OCI-LY1 (cell line): ENCODE results near the gene FNDC11.

Experiments
- H2AFZ ChIP-seq: fragments of 200-600 bp; sonication (generic), shearing (Covaris generic); 2 replicates; pipeline ENCODE4 v1.6.0; 2014; ENCODE audit warnings: antibody characterized with exemption, mild to moderate bottlenecking, low read length
- H3F3A ChIP-seq: fragments of 200-600 bp; sonication (generic), shearing (Covaris generic); 2 replicates; pipeline ENCODE4 v1.6.0; 2014; ENCODE audit warnings: mild to moderate bottlenecking, antibody characterized with exemption, low read length, moderate library complexity; ENCODE audit not compliant: insufficient read depth
- H3K27ac ChIP-seq: fragments of 200-600 bp; sonication (generic); 2 replicates; pipeline ENCODE4 v1.5.1; 2014; ENCODE audit warnings: low read length, mixed run types, mild to moderate bottlenecking, low read depth; ENCODE audit not compliant: poor library complexity, severe bottlenecking
- H3K27me3 ChIP-seq: fragments of 200-600 bp; sonication (generic); 2 replicates; pipeline ENCODE4 v1.6.0; 2014; ENCODE audit warnings: antibody characterized with exemption, mild to moderate bottlenecking, low read length, moderate library complexity; ENCODE audit not compliant: insufficient read depth
- H3K36me3 ChIP-seq: fragments of 200-600 bp; sonication (generic); 2 replicates; pipeline ENCODE4 v1.6.1; 2014; ENCODE audit warnings: mild to moderate bottlenecking, antibody characterized with exemption, low read length, moderate library complexity, mixed read lengths; ENCODE audit not compliant: insufficient read depth
- H3K4me1 ChIP-seq: fragments of 200-600 bp; sonication (generic); 2 replicates; pipeline ENCODE4 v1.5.1; 2014; ENCODE audit warnings: mild to moderate bottlenecking, low read length, moderate library complexity; ENCODE audit not compliant: insufficient read depth, severe bottlenecking
- H3K4me2 ChIP-seq: fragments of 200-600 bp; sonication (generic), shearing (Covaris generic); 2 replicates; pipeline ENCODE4 v1.6.1; 2014; ENCODE audit warnings: low read length
- H3K4me3 ChIP-seq: fragments of 200-600 bp; sonication (generic); 2 replicates; pipeline ENCODE4 v1.5.1; 2014; ENCODE audit warnings: low read length, low read depth, mild to moderate bottlenecking, mixed read lengths; ENCODE audit not compliant: poor library complexity, severe bottlenecking
- H3K79me2 ChIP-seq: fragments of 200-600 bp; shearing (Covaris generic); 2 replicates; pipeline ENCODE4 v1.6.1; 2016; ENCODE audit warnings: mixed run types, low read length, mixed read lengths; ENCODE audit not compliant: insufficient read depth
- H3K9ac ChIP-seq: fragments of 200-600 bp; sonication (generic), shearing (Covaris generic); 2 replicates; pipeline ENCODE4 v1.6.1; 2014; ENCODE audit warnings: mild to moderate bottlenecking, low read length, mixed read lengths
- H3K9me2 ChIP-seq: fragments of 200-600 bp; sonication (generic), shearing (Covaris generic); 2 replicates; pipeline ENCODE4 v1.6.1; 2014; ENCODE audit warnings: low read depth, mild to moderate bottlenecking, low read length, mixed read lengths
- H3K9me3 ChIP-seq: fragments of 200-600 bp; shearing (Covaris generic); 2 replicates; pipeline ENCODE4 v1.6.1; 2014; ENCODE audit warnings: low read length, mixed read lengths
- H4K20me1 ChIP-seq: fragments of 200-600 bp; sonication (generic), shearing (Covaris generic); 2 replicates; pipeline ENCODE4 v1.6.0; 2016; ENCODE audit warnings: mild to moderate bottlenecking, low read length; ENCODE audit not compliant: insufficient read depth
- EZH2 ChIP-seq: fragments of 200-600 bp; sonication (generic), shearing (Covaris generic); IDR thresholded peaks from 2 replicates; pipeline ENCODE4 v1.8.0; 2017; ENCODE audit warnings: borderline replicate concordance, mixed run types, mild to moderate bottlenecking, antibody characterized with exemption, low read length, moderate library complexity, mixed read lengths
- TF ChIP-seq, protein P1 (sequence below): fragments of 200-600 bp; sonication (generic), shearing (Covaris generic); IDR thresholded peaks from 2 replicates; pipeline ENCODE4 v1.5.1; 2017; ENCODE audit warnings: mild to moderate bottlenecking, antibody characterized with exemption, low read length, moderate library complexity, mixed read lengths

Gene FNDC11

DNA sequence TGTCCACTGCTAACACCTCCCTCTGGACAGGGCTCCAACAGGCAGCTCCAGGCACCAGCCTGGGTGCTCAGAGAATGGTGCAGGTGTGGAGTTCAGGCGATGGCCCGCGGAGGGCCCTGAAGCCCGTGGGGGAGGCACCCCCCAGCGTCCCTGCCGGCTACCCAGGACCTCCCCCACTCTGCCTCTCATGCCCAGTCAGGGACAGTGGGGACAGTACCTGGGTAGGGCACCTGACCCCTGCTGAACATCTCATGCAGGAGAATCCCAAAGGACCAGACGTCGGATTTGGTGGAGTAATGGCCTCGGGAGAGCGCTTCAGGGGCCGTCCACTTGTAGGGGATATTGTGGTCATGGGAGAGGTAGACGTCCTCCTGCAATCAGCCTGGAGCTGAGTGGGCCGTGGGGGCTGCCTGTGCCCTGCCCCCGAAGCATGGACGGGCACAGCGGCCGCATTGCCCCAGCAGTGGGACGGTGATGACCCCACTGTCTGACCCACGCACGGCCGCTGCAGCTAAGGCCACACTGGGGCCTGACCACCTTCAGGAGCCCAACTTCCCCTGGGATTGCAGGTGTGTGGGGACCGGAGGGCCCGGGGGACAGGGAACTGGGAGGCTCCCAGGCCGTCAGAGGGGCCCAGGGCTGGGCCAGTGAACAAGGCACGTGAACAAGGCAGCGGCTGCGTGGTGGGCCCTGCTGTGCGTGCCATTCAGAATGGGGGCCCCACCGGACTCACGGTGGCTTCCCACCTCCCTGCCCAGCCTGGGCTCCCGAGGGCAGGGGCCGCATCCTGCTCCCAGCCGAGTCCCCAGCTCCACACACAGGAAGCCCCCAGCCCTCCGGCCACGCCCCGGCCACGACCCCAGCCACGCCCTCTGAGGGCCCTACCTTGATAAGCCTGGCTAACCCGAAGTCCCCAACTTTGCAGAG is 23.8 kb upstream of the FNDC11 start:
- Histone ChIP-seq H3K4me1 (no peaks in the 10 kb centered on the region), H3K36me3 (no peaks in the 10 kb centered on the region), H3K4me2 (no peak overlapping the region), H3K27ac (no peak overlapping the region), H3K9me3 (no peaks in the 10 kb centered on the region), H3K79me2 (no peaks in the 10 kb centered on the region), H3K4me3 (no peak overlapping the region), H3K27me3 (peaks cover 11% of the 10 kb centered on the region; the same call in 1 of the 2 replicates), H4K20me1 (no peaks in the 10 kb centered on the region), H3F3A (no peaks in the 10 kb centered on the region), H3K9me2 (no peaks in the 10 kb centered on the region), H3K9ac (no peak overlapping the region), H2AFZ (no peak overlapping the region)
- TF ChIP-seq, protein P1, sequence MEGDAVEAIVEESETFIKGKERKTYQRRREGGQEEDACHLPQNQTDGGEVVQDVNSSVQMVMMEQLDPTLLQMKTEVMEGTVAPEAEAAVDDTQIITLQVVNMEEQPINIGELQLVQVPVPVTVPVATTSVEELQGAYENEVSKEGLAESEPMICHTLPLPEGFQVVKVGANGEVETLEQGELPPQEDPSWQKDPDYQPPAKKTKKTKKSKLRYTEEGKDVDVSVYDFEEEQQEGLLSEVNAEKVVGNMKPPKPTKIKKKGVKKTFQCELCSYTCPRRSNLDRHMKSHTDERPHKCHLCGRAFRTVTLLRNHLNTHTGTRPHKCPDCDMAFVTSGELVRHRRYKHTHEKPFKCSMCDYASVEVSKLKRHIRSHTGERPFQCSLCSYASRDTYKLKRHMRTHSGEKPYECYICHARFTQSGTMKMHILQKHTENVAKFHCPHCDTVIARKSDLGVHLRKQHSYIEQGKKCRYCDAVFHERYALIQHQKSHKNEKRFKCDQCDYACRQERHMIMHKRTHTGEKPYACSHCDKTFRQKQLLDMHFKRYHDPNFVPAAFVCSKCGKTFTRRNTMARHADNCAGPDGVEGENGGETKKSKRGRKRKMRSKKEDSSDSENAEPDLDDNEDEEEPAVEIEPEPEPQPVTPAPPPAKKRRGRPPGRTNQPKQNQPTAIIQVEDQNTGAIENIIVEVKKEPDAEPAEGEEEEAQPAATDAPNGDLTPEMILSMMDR: no peak
- TF ChIP-seq EZH2: no peak

DNA sequence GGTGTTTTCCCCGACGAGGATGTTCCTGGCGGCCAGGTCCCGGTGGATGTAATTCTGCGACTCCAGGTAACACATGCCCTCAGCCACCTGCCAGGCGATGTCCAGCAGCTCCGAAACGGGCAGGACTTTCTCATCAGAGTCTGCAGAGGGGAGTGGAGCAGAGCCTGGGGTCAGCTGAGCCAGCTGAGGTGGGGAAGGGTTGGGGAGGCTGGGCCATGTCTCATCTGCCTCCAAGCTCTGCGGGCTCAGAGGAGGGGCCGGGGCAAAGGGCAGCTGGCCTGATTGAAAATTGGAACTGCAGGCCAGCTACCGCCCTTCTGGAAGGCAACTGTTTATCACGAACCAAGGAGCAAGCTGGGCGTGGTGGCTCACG is 23.2 kb upstream of the FNDC11 start:
- no peaks in the 10 kb centered on the region for H3K9me3 ChIP-seq
- H3K79me2 ChIP-seq: no peaks in the 10 kb centered on the region
- H3K36me3 ChIP-seq: no peaks in the 10 kb centered on the region
- H3K4me1 ChIP-seq: no peaks in the 10 kb centered on the region
- no peak overlapping the region for H3K4me2 ChIP-seq
- TF ChIP-seq, protein P1: no peak
- no peak for TF ChIP-seq EZH2
- H2AFZ ChIP-seq: no peak overlapping the region
- no peaks in the 10 kb centered on the region for H3K9me2 ChIP-seq
- no peak overlapping the region for H3K9ac ChIP-seq
- peaks cover 12% of the 10 kb centered on the region; the same call in 1 of the 2 replicates for H3K27me3 ChIP-seq
- H3K4me3 ChIP-seq: no peak overlapping the region
- H4K20me1 ChIP-seq: no peaks in the 10 kb centered on the region
- no peaks in the 10 kb centered on the region for H3F3A ChIP-seq
- no peak overlapping the region for H3K27ac ChIP-seq

DNA sequence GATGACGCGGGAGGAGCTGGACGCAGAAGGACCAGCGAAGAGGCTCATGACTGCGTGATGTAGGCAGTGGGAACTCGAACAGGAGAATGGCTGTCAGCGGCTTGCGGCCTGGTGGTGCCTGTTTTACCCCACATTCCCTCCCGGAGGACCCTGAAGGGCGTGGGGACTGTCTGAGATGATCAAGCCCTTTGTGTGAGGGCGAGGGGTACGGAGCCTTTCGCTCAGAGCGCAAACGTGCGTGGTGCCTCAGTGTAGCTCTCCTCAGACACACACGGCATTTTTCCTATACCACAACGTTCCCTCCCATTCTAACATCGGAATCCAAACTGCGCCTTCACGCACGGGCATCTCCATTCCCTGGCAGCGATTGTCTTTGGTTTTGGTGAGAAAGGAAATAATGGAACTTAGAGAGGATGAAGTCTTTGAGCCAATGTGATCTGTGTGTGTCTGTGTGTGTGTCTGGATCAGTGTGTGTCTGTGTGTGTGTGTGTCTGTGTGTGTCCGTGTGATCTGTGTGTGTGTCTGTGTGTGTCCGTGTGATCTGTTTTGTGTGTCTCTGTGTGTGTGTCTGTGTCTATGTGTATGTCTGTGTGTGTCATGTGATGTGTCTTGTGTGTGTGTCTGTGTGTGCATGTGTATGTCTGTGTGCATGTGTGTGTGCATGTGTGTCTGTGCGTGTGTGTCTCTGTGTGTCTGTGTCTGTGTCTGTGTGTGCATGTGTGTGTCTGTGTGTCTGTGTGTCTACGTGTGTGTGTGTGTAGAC is 22.1 kb upstream of the FNDC11 start:
- no peaks in the 10 kb centered on the region for H3K79me2 ChIP-seq
- H3F3A ChIP-seq: no peaks in the 10 kb centered on the region
- peaks cover 12% of the 10 kb centered on the region; the same call in 1 of the 2 replicates for H3K27me3 ChIP-seq
- H2AFZ ChIP-seq: no peak overlapping the region
- no peak overlapping the region for H3K4me3 ChIP-seq
- no peak for TF ChIP-seq EZH2
- TF ChIP-seq, protein P1: no peak
- peaks cover 4% of the 10 kb centered on the region for H3K4me1 ChIP-seq
- no peak overlapping the region for H3K9ac ChIP-seq
- no peaks in the 10 kb centered on the region for H3K9me3 ChIP-seq
- H3K36me3 ChIP-seq: no peaks in the 10 kb centered on the region
- H3K4me2 ChIP-seq: no peak overlapping the region
- no peaks in the 10 kb centered on the region for H3K9me2 ChIP-seq
- no peaks in the 10 kb centered on the region for H4K20me1 ChIP-seq
- no peak overlapping the region for H3K27ac ChIP-seq
